Adrenal gland (tissue), 12 donors: ENCODE results near the gene ME1. TPM values are rescaled to one million over a fixed set of nuclear protein-coding genes. Genes with fewer than 3 reads are reported as not detected.

Experiments
- DNase-seq, 7 donors: peaks; one replicate each; pipeline ENCODE4 v3.0.0-alpha.2; 2019 to 2020
- H3K27ac ChIP-seq, 5 donors: fragments of 200-600 bp; sonication (generic) in 4 of 5; 1 replicate in 3 of 5; 2 replicates in 2 of 5; pipeline versions ENCODE4 v1.5.1 to v1.8.0; 2016 to 2020; ENCODE audit warnings: mild to moderate bottlenecking in 1 of 5
- H3K27me3 ChIP-seq: fragments of 200-600 bp; 2 replicates; pipeline ENCODE4 v1.8.0; 2021
- H3K36me3 ChIP-seq, 2 donors: fragments of 200-600 bp; replicated peaks in 1 of 2; 1 replicate in 1 of 2; 2 replicates in 1 of 2; pipeline versions ENCODE4 v1.5.1 to v1.8.0; 2018 to 2022
- H3K4me1 ChIP-seq, 2 donors: fragments of 200-600 bp; replicated peaks in 1 of 2; 1 replicate in 1 of 2; 2 replicates in 1 of 2; pipeline versions ENCODE4 v1.5.1 to v1.8.0; 2018 to 2021
- H3K4me3 ChIP-seq, 4 donors: fragments of 200-600 bp; sonication (generic) in 3 of 4; one replicate each; pipeline ENCODE4 v1.5.1; 2016 to 2018
- H3K9me3 ChIP-seq, 3 donors: fragments of 200-600 bp; sonication (generic) in 1 of 3; replicated peaks in 1 of 3; 1 replicate in 2 of 3; 2 replicates in 1 of 3; pipeline versions ENCODE4 v1.5.1 to v1.8.0; 2016 to 2021
- POLR2A ChIP-seq, 2 donors: fragments of 450-650 bp; IDR thresholded peaks; one replicate each; pipeline ENCODE4 v1.6.1; 2017; ENCODE audit warnings: antibody characterized with exemption in 2 of 2, mild to moderate bottlenecking in 2 of 2, moderate library complexity in 1 of 2
- WGBS, 4 donors: extraction: QIAGEN DNeasy Blood & Tissue Kit in 2 of 4; methylation state at CpG; one replicate each; pipeline versions ENCODE4 v1.1.5 to v1.1.7; 2013 to 2017; 5-methylcytosine and 5-hydroxymethylcytosine counted together
- intact Hi-C, 2 donors: fragments of 100-400 bp; cut with DNase I; formaldehyde crosslinking; loops; one replicate each; pipeline versions ENCODE4 v1.14.1 to v1.15.0; 2022 to 2023
- polyA plus RNA-seq, 3 donors: library from polyadenylated mRNA; stranded (reverse); fragments of 200-250 nt in 2 of 3; fragments of 350-450 nt in 1 of 3; fragmentation: Illumina TruSeq in 1 of 3; extraction: RNeasy Lipid Tissue Mini Kit (QIAGEN cat#74804) in 1 of 3; gene quantifications; one replicate each; pipeline ENCODE4 v1.2.3, GENCODE V29; 2013 to 2014
- total RNA-seq, 9 donors: library from RNA; depleted of rRNA in 4 of 9; stranded (reverse); fragments of >200 nt in 4 of 9; fragments of 120-200 nt in 1 of 9; fragmentation: NEBNext Ultra II Directional in 1 of 9; extraction: Animal tissue kit (Norgen Biotek cat#: 25700) in 1 of 9; gene quantifications; one replicate each; pipeline versions ENCODE4 v1.1.0 to v1.2.4, GENCODE V29; 2013 to 2023
- TF ChIP-seq, protein P1 (sequence below), 6 experiments: fragments of 450-650 bp in 4 of 6; fragments of 200-600 bp in 2 of 6; sonication (generic) in 1 of 6; IDR thresholded peaks; 1 replicate in 5 of 6; 2 replicates in 1 of 6; pipeline versions ENCODE4 v1.5.1 to v1.8.0; 2016 to 2021; ENCODE audit warnings: antibody characterized with exemption in 6 of 6, mild to moderate bottlenecking in 2 of 6, moderate library complexity in 1 of 6
- donor health status: healthy with polysubstance abuse.
- donor health status: Bipolar disorder and iron deficiency.
- donor health status: DM: yes; HTN: yes; CAD: no.
- donor health status: DM: no; HTN: no; CAD: no.
- donor health status: DM: no; HTN: no; CAD: no.
- donor health status: DM: yes; HTN: yes; CAD: no.

The ME1 gene
- total and polyA plus RNA-seq, 12 donors: 19.9 to 145 (median 64.1) TPM

DNA sequence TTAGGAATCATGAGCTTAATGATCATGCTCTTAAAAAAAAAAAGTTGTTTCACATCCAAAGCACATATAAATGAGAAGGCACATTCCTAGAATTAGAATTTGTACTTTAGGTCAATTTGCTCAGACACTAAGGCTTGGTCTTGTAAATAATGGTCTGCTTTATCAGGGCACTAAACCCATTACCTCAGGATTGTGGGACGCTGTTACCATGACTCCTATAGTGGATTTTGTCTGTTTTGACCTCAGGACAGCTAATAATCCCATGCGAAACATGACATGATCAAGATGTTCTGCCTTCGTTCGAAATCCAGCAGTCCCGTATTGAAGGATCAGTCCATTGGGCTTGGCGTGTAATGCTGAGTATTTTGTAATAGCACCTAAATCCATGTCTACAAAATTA lies 240.2 kb downstream of the ME1 start:
- no peak for DNase-seq
- TF ChIP-seq POLR2A (IDR thresholded peaks at IDR 0.05): no peak
- TF ChIP-seq, protein P1, sequence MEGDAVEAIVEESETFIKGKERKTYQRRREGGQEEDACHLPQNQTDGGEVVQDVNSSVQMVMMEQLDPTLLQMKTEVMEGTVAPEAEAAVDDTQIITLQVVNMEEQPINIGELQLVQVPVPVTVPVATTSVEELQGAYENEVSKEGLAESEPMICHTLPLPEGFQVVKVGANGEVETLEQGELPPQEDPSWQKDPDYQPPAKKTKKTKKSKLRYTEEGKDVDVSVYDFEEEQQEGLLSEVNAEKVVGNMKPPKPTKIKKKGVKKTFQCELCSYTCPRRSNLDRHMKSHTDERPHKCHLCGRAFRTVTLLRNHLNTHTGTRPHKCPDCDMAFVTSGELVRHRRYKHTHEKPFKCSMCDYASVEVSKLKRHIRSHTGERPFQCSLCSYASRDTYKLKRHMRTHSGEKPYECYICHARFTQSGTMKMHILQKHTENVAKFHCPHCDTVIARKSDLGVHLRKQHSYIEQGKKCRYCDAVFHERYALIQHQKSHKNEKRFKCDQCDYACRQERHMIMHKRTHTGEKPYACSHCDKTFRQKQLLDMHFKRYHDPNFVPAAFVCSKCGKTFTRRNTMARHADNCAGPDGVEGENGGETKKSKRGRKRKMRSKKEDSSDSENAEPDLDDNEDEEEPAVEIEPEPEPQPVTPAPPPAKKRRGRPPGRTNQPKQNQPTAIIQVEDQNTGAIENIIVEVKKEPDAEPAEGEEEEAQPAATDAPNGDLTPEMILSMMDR (IDR thresholded peaks at IDR 0.05): no peak
- Histone ChIP-seq H3K27ac (no peak overlapping the region), H3K27me3 (no peaks in the 10 kb centered on the region), H3K36me3 (peaks cover 0 to 19% of the 10 kb centered on the region in 2 donors), H3K4me3 (no peak overlapping the region), H3K9me3 (no peaks in the 10 kb centered on the region), H3K4me1 (peaks cover 0 to 46% of the 10 kb centered on the region in 2 donors)
- intact Hi-C loops: no loop called here
- 88 to 98% (median 91%) methylated on average over 6 of the region's 6 CpGs for WGBS, 4 donors

DNA sequence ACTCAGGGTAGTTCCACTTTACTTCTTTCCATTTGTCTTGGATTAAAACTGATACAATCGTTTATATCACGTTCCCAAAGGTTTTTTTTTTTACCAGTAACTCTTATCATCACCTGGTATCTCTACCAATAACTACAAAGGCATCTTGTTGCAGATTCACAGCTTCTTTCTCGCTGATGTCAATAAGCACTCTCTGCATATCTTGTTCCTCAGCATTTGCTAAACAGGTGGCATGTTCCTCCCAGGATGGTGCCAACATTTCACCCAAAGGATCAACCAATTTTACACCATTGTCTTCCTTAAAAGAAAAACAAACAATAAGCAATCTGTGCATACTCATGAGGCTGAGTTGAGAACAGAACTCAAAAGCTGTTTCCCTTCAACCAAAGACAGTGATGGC lies 242.3 kb downstream of the ME1 start:
- Histone ChIP-seq H3K4me1 (peaks cover 0 to 37% of the 10 kb centered on the region in 2 donors), H3K36me3 (peaks cover 0 to 30% of the 10 kb centered on the region in 2 donors)
- intact Hi-C loops: no loop called here

DNA sequence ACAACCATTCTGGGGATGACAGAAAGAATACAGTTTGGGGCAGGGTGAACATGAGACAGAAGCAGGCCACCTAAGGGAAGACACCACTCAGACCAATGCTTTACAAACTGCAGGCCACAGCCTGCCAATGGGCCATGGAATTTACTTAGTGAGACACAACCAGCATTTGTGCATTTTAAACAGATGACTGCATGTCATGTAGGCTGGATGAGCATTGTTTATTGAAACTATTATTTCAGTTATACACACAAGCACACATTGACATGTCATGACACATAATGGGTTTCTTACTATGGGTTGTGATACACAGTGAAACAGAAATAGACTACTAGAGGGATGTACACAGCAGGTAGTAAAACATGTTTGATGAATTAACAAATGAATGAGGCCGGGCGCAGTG lies 245.8 kb downstream of the ME1 start:
- peaks cover 0 to 56% of the 10 kb centered on the region in 2 donors for H3K36me3 ChIP-seq

More for the DNA sequence above, 242.3 kb downstream of the ME1 start:
- Histone ChIP-seq H3K27me3 (no peaks in the 10 kb centered on the region), H3K27ac (no peak overlapping the region), H3K4me3 (no peak overlapping the region), H3K9me3 (no peaks in the 10 kb centered on the region)
- TF ChIP-seq POLR2A (IDR thresholded peaks at IDR 0.05): no peak
- TF ChIP-seq, protein P1 (IDR thresholded peaks at IDR 0.05): no peak
- no peak for DNase-seq
- WGBS, 4 donors: 79 to 90% (median 83%) methylated on average over 3 of the region's 3 CpGs

DNA sequence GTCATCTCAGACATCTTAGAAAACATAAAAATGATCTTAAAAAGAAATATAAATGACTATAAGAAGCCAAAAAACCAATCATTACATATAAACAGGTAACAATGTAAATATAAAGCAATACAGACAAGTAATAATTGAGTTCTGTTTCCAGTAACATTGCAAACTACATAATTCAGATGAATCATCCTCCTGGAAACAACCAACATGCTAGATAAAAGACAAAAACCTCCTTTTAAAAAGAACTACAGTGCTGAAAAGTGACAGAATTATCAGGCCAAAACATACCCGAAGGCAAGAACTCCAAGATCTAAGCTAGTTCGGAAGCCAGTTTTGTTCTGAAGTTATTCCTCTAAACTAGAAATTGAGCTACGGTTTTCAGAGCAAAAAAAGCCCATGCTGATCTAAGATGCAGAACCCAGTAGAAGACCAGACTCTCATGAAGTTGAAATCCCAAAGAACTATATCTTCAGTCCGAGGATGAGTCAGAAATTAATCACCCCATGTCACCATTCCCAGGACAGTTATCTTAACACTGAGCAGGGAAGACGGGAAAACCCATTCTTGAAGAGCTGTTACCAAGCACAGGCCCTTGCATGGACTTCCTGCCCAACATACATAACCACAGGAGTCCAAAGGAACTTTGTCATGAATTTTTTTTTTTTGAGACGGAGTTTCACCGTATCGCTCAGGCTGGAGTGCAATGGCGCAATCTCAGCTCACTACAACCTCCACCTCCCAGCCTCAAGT lies 247.6 kb downstream of the ME1 start:
- Histone ChIP-seq H3K36me3 (peaks cover 0 to 60% of the 10 kb centered on the region in 2 donors), H3K4me3 (no peak overlapping the region), H3K27me3 (no peaks in the 10 kb centered on the region), H3K27ac (peak overlapping the region in 4 of 5 donors; percentile 42 to 71 (median 63)), H3K4me1 (peaks cover 0 to 23% of the 10 kb centered on the region in 2 donors), H3K9me3 (no peaks in the 10 kb centered on the region)
- TF ChIP-seq, protein P1 (IDR thresholded peaks at IDR 0.05): no peak
- TF ChIP-seq POLR2A (IDR thresholded peaks at IDR 0.05): no peak
- WGBS, 4 donors: 46 to 65% (median 53%) methylated on average over 9 of the region's 9 CpGs
- intact Hi-C loops: no loop called here
- DNase-seq: peak in 5 of 7 donors; percentile 29 to 49 (median 39)

More for the DNA sequence above, 245.8 kb downstream of the ME1 start:
- 88 to 100% (median 98%) methylated on average over 2 of the region's 2 CpGs for WGBS, 4 donors
- no peaks in the 10 kb centered on the region for H3K27me3 ChIP-seq
- no peak overlapping the region for H3K4me3 ChIP-seq
- H3K4me1 ChIP-seq: peaks cover 0 to 27% of the 10 kb centered on the region in 2 donors
- intact Hi-C loops: no loop called here
- no peaks in the 10 kb centered on the region for H3K9me3 ChIP-seq
- H3K27ac ChIP-seq: no peak overlapping the region
- DNase-seq: no peak
- TF ChIP-seq, protein P1 (IDR thresholded peaks at IDR 0.05): no peak
- TF ChIP-seq POLR2A (IDR thresholded peaks at IDR 0.05): no peak
